Measurements from ENCODE around the gene RPGRIP1L. TPM values are rescaled to one million over a fixed set of nuclear protein-coding genes. Genes with fewer than 3 reads are reported as not detected.

RPGRIP1L gene
- total and polyA plus RNA-seq, 4 experiments from 2014 or later = 1.3 to 4.3 (median 3.9) TPM

GRCh38 chr16:53732296-53732929, 28.8 kb upstream of the RPGRIP1L start:
- Mint-ChIP-seq H3K9me3 (peaks cover 0 to 2% (median 0%) of the 10 kb centered on the region in 8 donors), H3K27me3 (no peaks in the 10 kb centered on the region), H3K36me3 (peaks cover 2 to 13% of the 10 kb centered on the region in 2 donors), H3K4me3 (no peak overlapping the region), H3K27ac (peak overlapping the region in 1 of 7 donors; percentile 36), H3K4me1 (peaks cover 27 to 46% (median 30%) of the 10 kb centered on the region in 4 donors)
- Histone ChIP-seq H3K27ac (ENCODE audit: low read depth, low read length) (no peak overlapping the region), H3K27me3 (ENCODE audit: insufficient read depth, low read length) (no peaks in the 10 kb centered on the region), H3K9me3 (ENCODE audit: control insufficient read depth in 1 of 2, low read length in 2 of 2) (no peaks in the 10 kb centered on the region), H3K4me3 (ENCODE audit: low read length in 2 of 2) (no peak overlapping the region), H3K4me1 (ENCODE audit: insufficient read depth, low read length) (no peaks in the 10 kb centered on the region), H3K36me3 (ENCODE audit: insufficient read depth, low read length) (no peaks in the 10 kb centered on the region)
- CTCF ChIA-PET (ENCODE audit: partially characterized antibody) = no interaction called here
- no peak for DNase-seq
- POLR2A ChIA-PET (ENCODE audit: partially characterized antibody) = no interaction called here
- intact Hi-C loops (cut with micrococcal nuclease) = no loop called here

DNA sequence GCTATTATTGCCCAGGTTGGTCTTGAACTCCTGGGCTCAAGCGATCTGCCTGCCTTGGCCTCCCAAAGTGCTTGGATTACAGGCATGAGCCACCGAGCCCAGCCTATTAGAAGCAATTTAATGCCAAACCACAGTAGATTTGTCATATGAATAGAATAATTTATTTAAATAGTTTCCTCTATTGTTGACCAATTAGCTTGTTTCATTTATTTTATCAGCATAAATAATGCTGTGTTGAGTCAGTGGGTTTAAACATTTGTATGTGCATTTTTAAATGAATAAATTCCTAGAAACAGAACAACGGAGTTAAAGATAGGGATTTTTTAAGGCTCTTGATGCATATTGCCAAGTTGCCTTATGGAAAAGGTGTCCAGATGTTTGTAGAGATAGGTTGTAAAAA, 27.0 kb upstream of the RPGRIP1L start:
- H3K27me3 ChIP-seq (ENCODE audit: insufficient read depth, low read length) = no peaks in the 10 kb centered on the region
- no peak overlapping the region for H3K4me3 ChIP-seq (ENCODE audit: low read length in 2 of 2)
- Mint-ChIP-seq H3K4me1 (peaks cover 22 to 49% (median 27%) of the 10 kb centered on the region in 4 donors), H3K9me3 (peaks cover 0 to 3% (median 0%) of the 10 kb centered on the region in 8 donors), H3K4me3 (no peak overlapping the region), H3K27me3 (no peaks in the 10 kb centered on the region), H3K27ac (no peak overlapping the region), H3K36me3 (peaks cover 6 to 21% of the 10 kb centered on the region in 2 donors)
- intact Hi-C loops (cut with micrococcal nuclease) = no loop called here
- ChIA-PET CTCF (ENCODE audit: partially characterized antibody) (no interaction called here), POLR2A (ENCODE audit: partially characterized antibody) (no interaction called here)
- H3K36me3 ChIP-seq (ENCODE audit: insufficient read depth, low read length) = no peaks in the 10 kb centered on the region
- H3K9me3 ChIP-seq (ENCODE audit: control insufficient read depth in 1 of 2, low read length in 2 of 2) = no peaks in the 10 kb centered on the region
- no peak for DNase-seq
- H3K4me1 ChIP-seq (ENCODE audit: insufficient read depth, low read length) = peaks cover 8% of the 10 kb centered on the region
- no peak overlapping the region for H3K27ac ChIP-seq (ENCODE audit: low read depth, low read length)

- Histone ChIP-seq H3K4me1 (ENCODE audit: insufficient read depth, low read length) (peaks cover 8% of the 10 kb centered on the region), H3K27me3 (ENCODE audit: insufficient read depth, low read length) (no peaks in the 10 kb centered on the region), H3K36me3 (ENCODE audit: insufficient read depth, low read length) (no peaks in the 10 kb centered on the region), H3K9me3 (ENCODE audit: control insufficient read depth in 1 of 2, low read length in 2 of 2) (no peaks in the 10 kb centered on the region), H3K27ac (ENCODE audit: low read depth, low read length) (no peak overlapping the region), H3K4me3 (ENCODE audit: low read length in 2 of 2) (no peak overlapping the region)
- DNase-seq = no peak
- Mint-ChIP-seq H3K4me3 (no peak overlapping the region), H3K27me3 (no peaks in the 10 kb centered on the region), H3K27ac (no peak overlapping the region), H3K9me3 (peaks cover 0 to 3% (median 0%) of the 10 kb centered on the region in 8 donors), H3K4me1 (peaks cover 21 to 52% (median 31%) of the 10 kb centered on the region in 4 donors), H3K36me3 (peaks cover 7 to 26% of the 10 kb centered on the region in 2 donors)
- intact Hi-C loops (cut with micrococcal nuclease) = no loop called here
- POLR2A ChIA-PET (ENCODE audit: partially characterized antibody) = no interaction called here
- CTCF ChIA-PET (ENCODE audit: partially characterized antibody) = interaction anchor here (0.9 to 1.1 kb wide), 2 partner anchors 9 to 16 kb away, joined by 3 to 4 read pairs; no protein-coding TSS in a partner anchor
Measured at GRCh38 chr16:53726625-53727024, 23.0 kb upstream of the RPGRIP1L start.

- no peak overlapping the region for H3K4me3 Mint-ChIP-seq
- Histone ChIP-seq H3K4me3 (ENCODE audit: low read length in 2 of 2) (no peak overlapping the region), H3K9me3 (ENCODE audit: control insufficient read depth in 1 of 2, low read length in 2 of 2) (no peaks in the 10 kb centered on the region), H3K27me3 (ENCODE audit: insufficient read depth, low read length) (no peaks in the 10 kb centered on the region), H3K27ac (ENCODE audit: low read depth, low read length) (no peak overlapping the region), H3K36me3 (ENCODE audit: insufficient read depth, low read length) (no peaks in the 10 kb centered on the region), H3K4me1 (ENCODE audit: insufficient read depth, low read length) (no peaks in the 10 kb centered on the region)
- no peak for DNase-seq
- H3K9me3 Mint-ChIP-seq = no peaks in the 10 kb centered on the region
- H3K27ac Mint-ChIP-seq = no peak overlapping the region
- peaks cover 4 to 13% of the 10 kb centered on the region in 2 donors for H3K36me3 Mint-ChIP-seq
- ChIA-PET POLR2A (ENCODE audit: partially characterized antibody) (no interaction called here), CTCF (ENCODE audit: partially characterized antibody) (no interaction called here)
- peaks cover 15 to 32% (median 20%) of the 10 kb centered on the region in 4 donors for H3K4me1 Mint-ChIP-seq
- intact Hi-C loops (cut with micrococcal nuclease) = no loop called here
- no peaks in the 10 kb centered on the region for H3K27me3 Mint-ChIP-seq
Measured at GRCh38 chr16:53721017-53721416, 17.4 kb upstream of the RPGRIP1L start.

DNA sequence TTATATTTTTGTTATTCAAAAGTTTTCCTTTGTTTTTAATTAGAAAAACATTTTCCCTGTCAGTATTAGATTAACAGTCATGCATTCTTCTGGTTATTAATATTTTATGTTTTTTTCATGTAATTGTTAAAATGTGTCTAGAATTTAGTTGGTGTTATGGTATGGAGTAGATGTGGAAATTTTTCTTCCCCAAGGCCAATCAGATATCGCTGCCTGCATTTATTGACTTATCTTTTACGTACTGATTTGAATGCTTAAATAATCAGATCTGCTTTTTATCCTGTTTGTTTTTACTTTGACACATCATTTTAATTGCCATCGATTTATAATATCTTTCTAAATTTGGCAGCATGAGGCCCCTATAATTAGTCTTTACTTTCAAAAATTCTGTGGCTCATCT, 13.9 kb upstream of the RPGRIP1L start:
- H3K4me3 Mint-ChIP-seq = no peak overlapping the region
- no peaks in the 10 kb centered on the region for H3K9me3 Mint-ChIP-seq
- H3K27me3 Mint-ChIP-seq = no peaks in the 10 kb centered on the region
- no peaks in the 10 kb centered on the region for H3K36me3 ChIP-seq (ENCODE audit: insufficient read depth, low read length)
- no peaks in the 10 kb centered on the region for H3K27me3 ChIP-seq (ENCODE audit: insufficient read depth, low read length)
- peaks cover 7 to 17% of the 10 kb centered on the region in 2 donors for H3K36me3 Mint-ChIP-seq
- peaks cover 21 to 40% (median 26%) of the 10 kb centered on the region in 4 donors for H3K4me1 Mint-ChIP-seq
- intact Hi-C loops (cut with micrococcal nuclease) = no loop called here
- H3K4me3 ChIP-seq (ENCODE audit: low read length in 2 of 2) = no peak overlapping the region
- CTCF ChIA-PET (ENCODE audit: partially characterized antibody) = no interaction called here
- no peaks in the 10 kb centered on the region for H3K9me3 ChIP-seq (ENCODE audit: control insufficient read depth in 1 of 2, low read length in 2 of 2)
- peaks cover 8% of the 10 kb centered on the region for H3K4me1 ChIP-seq (ENCODE audit: insufficient read depth, low read length)
- POLR2A ChIA-PET (ENCODE audit: partially characterized antibody) = no interaction called here
- no peak overlapping the region for H3K27ac ChIP-seq (ENCODE audit: low read depth, low read length)
- DNase-seq = no peak
- H3K27ac Mint-ChIP-seq = no peak overlapping the region

- Mint-ChIP-seq H3K4me1 (peaks cover 22 to 38% (median 28%) of the 10 kb centered on the region in 4 donors), H3K4me3 (no peak overlapping the region), H3K27ac (no peak overlapping the region), H3K27me3 (no peaks in the 10 kb centered on the region), H3K36me3 (peaks cover 6 to 16% of the 10 kb centered on the region in 2 donors), H3K9me3 (no peaks in the 10 kb centered on the region)
- H3K27me3 ChIP-seq (ENCODE audit: insufficient read depth, low read length) = no peaks in the 10 kb centered on the region
- no peak for DNase-seq
- no peak overlapping the region for H3K27ac ChIP-seq (ENCODE audit: low read depth, low read length)
- CTCF ChIA-PET (ENCODE audit: partially characterized antibody) = interaction anchor here (1.4 kb wide), 1 partner anchor 28 kb away, joined by 6 read pairs; no protein-coding TSS in a partner anchor
- H3K36me3 ChIP-seq (ENCODE audit: insufficient read depth, low read length) = no peaks in the 10 kb centered on the region
- H3K4me3 ChIP-seq (ENCODE audit: low read length in 2 of 2) = no peak overlapping the region
- intact Hi-C loops (cut with micrococcal nuclease) = no loop called here
- H3K4me1 ChIP-seq (ENCODE audit: insufficient read depth, low read length) = peaks cover 8% of the 10 kb centered on the region
- POLR2A ChIA-PET (ENCODE audit: partially characterized antibody) = no interaction called here
- H3K9me3 ChIP-seq (ENCODE audit: control insufficient read depth in 1 of 2, low read length in 2 of 2) = no peaks in the 10 kb centered on the region
Measured at GRCh38 chr16:53715023-53715384, 11.3 kb upstream of the RPGRIP1L start.

- Mint-ChIP-seq H3K27me3 (no peaks in the 10 kb centered on the region), H3K9me3 (no peaks in the 10 kb centered on the region), H3K4me1 (peaks cover 24 to 36% (median 28%) of the 10 kb centered on the region in 4 donors), H3K4me3 (no peak overlapping the region), H3K27ac (no peak overlapping the region), H3K36me3 (peaks cover 6 to 16% of the 10 kb centered on the region in 2 donors)
- intact Hi-C loops (cut with micrococcal nuclease) = no loop called here
- no peaks in the 10 kb centered on the region for H3K36me3 ChIP-seq (ENCODE audit: insufficient read depth, low read length)
- no peak for DNase-seq
- CTCF ChIA-PET (ENCODE audit: partially characterized antibody) = no interaction called here
- POLR2A ChIA-PET (ENCODE audit: partially characterized antibody) = no interaction called here
- H3K4me3 ChIP-seq (ENCODE audit: low read length in 2 of 2) = no peak overlapping the region
- H3K4me1 ChIP-seq (ENCODE audit: insufficient read depth, low read length) = peaks cover 8% of the 10 kb centered on the region
- no peaks in the 10 kb centered on the region for H3K27me3 ChIP-seq (ENCODE audit: insufficient read depth, low read length)
- no peaks in the 10 kb centered on the region for H3K9me3 ChIP-seq (ENCODE audit: control insufficient read depth in 1 of 2, low read length in 2 of 2)
- no peak overlapping the region for H3K27ac ChIP-seq (ENCODE audit: low read depth, low read length)
Measured at GRCh38 chr16:53714205-53715022, 10.8 kb upstream of the RPGRIP1L start.

Data from CD4-positive, alpha-beta memory T cell (primary cell).